ENCODE measurements around the gene SEL1L. TPM values are rescaled to one million over a fixed set of nuclear protein-coding genes. Genes with fewer than 3 reads are reported as not detected.
A peak's percentile ranks its signal among the peaks of the same experiment; 100 is the strongest.

The SEL1L gene
- polyA plus RNA-seq, 2 of the 4 experiments (the other 2 are of a cell fraction): 25.9 to 43.2 TPM

DNA sequence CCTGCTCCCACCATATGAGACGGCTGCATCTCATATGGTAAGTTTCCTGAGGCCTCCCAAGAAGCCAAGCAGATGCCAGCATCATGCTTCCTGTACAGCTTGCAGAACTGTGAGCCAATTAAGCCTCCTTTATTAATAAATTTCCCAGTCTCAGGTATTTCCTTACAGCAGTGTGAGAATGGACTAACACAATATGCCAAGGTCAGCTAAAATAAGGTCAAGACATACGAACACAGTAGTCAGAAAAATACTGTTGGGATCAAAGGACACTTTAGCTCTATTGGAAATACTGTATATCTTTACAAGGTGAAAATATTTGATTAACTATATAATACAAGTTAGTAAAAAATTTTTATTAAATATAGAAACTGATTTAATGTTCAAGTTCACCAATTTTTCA is 28.8 kb downstream of the SEL1L start:
- DNase-seq (ENCODE audit: low read depth in 1 of 2, low spot score in 1 of 2) (no peak), ATAC-seq (no peak), FAIRE-seq (no peak)
- Histone ChIP-seq H3K27ac (no peak overlapping the region), H3K9me3 (no peaks in the 10 kb centered on the region), H3K4me2 (no peak overlapping the region), H3K4me3 (no peak overlapping the region), H3K4me1 (0 out of 3 replicates have a peak, but pooled peaks cover 2% of the 10 kb centered on the region)
- POLR2A ChIA-PET: no interaction called here
- TF ChIP-seq BCL3 (IDR thresholded peaks at IDR 0.05) (no peak), MAFK (IDR thresholded peaks at IDR 0.05; ENCODE audit: partially characterized antibody) (peak; percentile 56)
- WGBS (ENCODE audit: missing lambda C conversion rate): 89% methylated on average over 2 of the region's 2 CpGs
- CTCF ChIA-PET: no interaction called here

- H3K9me3 ChIP-seq: no peaks in the 10 kb centered on the region
- WGBS (ENCODE audit: missing lambda C conversion rate): 76% methylated on average over 1 of the region's 1 CpG
- TF ChIP-seq NFE2L2 (conservative IDR thresholded peaks at IDR 0.05; ENCODE audit: low read length): no peak
- TF ChIP-seq USF2 (IDR thresholded peaks at IDR 0.05): no peak
- TF ChIP-seq PBX3 (IDR thresholded peaks at IDR 0.05): no peak
- no peak for TF ChIP-seq CEBPB (IDR thresholded peaks at IDR 0.05)
- no peak for TF ChIP-seq BHLHE40 (IDR thresholded peaks at IDR 0.05; ENCODE audit: low read depth, low read length)
- TF ChIP-seq, protein P1, sequence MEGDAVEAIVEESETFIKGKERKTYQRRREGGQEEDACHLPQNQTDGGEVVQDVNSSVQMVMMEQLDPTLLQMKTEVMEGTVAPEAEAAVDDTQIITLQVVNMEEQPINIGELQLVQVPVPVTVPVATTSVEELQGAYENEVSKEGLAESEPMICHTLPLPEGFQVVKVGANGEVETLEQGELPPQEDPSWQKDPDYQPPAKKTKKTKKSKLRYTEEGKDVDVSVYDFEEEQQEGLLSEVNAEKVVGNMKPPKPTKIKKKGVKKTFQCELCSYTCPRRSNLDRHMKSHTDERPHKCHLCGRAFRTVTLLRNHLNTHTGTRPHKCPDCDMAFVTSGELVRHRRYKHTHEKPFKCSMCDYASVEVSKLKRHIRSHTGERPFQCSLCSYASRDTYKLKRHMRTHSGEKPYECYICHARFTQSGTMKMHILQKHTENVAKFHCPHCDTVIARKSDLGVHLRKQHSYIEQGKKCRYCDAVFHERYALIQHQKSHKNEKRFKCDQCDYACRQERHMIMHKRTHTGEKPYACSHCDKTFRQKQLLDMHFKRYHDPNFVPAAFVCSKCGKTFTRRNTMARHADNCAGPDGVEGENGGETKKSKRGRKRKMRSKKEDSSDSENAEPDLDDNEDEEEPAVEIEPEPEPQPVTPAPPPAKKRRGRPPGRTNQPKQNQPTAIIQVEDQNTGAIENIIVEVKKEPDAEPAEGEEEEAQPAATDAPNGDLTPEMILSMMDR (IDR thresholded peaks at IDR 0.05): no peak
- no peak for TF ChIP-seq CBX2 (IDR thresholded peaks at IDR 0.05; ENCODE audit: borderline replicate concordance, low read depth)
- no peak for TF ChIP-seq CBX8 (IDR thresholded peaks at IDR 0.05)
- TF ChIP-seq EHF (CRISPR knock-in tag; IDR thresholded peaks at IDR 0.05): no peak
- TF ChIP-seq EHMT2 (IDR thresholded peaks at IDR 0.05; ENCODE audit: low read depth): no peak
- no peak for TF ChIP-seq PHF8 (IDR thresholded peaks at IDR 0.05; ENCODE audit: borderline replicate concordance, low read depth)
- TF ChIP-seq MAFK (IDR thresholded peaks at IDR 0.05; ENCODE audit: partially characterized antibody): no peak
- no peak for TF ChIP-seq POLR2A (IDR thresholded peaks at IDR 0.05; ENCODE audit: low read length)
- FAIRE-seq: no peak
- POLR2A ChIA-PET: no interaction called here
- CTCF ChIA-PET: interaction anchor here (2.2 kb wide), 1 partner anchor 9 kb away, joined by 4 read pairs; no protein-coding TSS in a partner anchor
- no peak overlapping the region for H3K27ac ChIP-seq
- H3K4me2 ChIP-seq: no peak overlapping the region
- no peak for DNase-seq (ENCODE audit: low read depth in 1 of 2, low spot score in 1 of 2)
- H3K4me3 ChIP-seq: no peak overlapping the region
- no peaks in the 10 kb centered on the region for H3K4me1 ChIP-seq
- no peak for ATAC-seq
Measured at GRCh38 chr14:81485781-81486180, 47.9 kb downstream of the SEL1L start.

DNA sequence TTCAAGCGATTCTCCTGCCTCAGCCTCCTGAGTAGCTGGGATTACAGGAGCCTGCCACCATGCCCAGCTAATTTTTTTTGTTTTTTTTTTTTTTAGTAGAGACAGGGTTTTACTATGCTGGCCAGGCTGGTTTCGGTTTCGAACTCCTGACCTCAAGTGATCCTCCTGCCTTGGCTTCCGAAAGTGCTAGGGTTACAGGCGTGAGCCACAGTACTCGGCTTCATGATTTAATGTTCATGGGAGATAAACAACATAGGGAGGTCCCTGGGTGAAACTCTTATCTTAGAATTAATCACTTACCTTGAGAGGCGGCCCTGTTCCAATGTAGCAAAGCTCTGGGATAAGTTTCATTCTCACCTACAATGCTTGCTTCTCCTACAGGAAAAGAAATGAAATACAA is 48.3 kb downstream of the SEL1L start:
- ATAC-seq (no peak), DNase-seq (ENCODE audit: low read depth in 1 of 2, low spot score in 1 of 2) (no peak), FAIRE-seq (no peak)
- Histone ChIP-seq H3K4me2 (no peak overlapping the region), H3K4me1 (no peaks in the 10 kb centered on the region), H3K9me3 (no peaks in the 10 kb centered on the region), H3K27ac (no peak overlapping the region), H3K4me3 (no peak overlapping the region)
- POLR2A ChIA-PET: no interaction called here
- TF ChIP-seq, protein P2, sequence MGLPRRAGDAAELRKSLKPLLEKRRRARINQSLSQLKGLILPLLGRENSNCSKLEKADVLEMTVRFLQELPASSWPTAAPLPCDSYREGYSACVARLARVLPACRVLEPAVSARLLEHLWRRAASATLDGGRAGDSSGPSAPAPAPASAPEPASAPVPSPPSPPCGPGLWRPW (IDR thresholded peaks at IDR 0.05): no peak
- no peak for TF ChIP-seq GATA3 (IDR thresholded peaks at IDR 0.05; ENCODE audit: borderline replicate concordance)
- TF ChIP-seq HDAC2 (IDR thresholded peaks at IDR 0.05): no peak
- TF ChIP-seq HEYL (CRISPR knock-in tag; IDR thresholded peaks at IDR 0.05): no peak
- WGBS (ENCODE audit: missing lambda C conversion rate): 98% methylated on average over 7 of the region's 7 CpGs
- CTCF ChIA-PET: interaction anchor here (2.2 kb wide), 1 partner anchor 9 kb away, joined by 4 read pairs; no protein-coding TSS in a partner anchor
